HFF-Myc (cell line): Measurements from ENCODE around the gene GRK4.

Source experiments
- DNase-seq: peaks from one replicate; pipeline ENCODE4 v3.0.0-alpha.2; 2011; ENCODE audit warnings: low read depth; ENCODE audit errors: extremely low read depth
- H3K4me3 ChIP-seq: replicated peaks from 2 replicates; pipeline ENCODE4 v1.5.1; 2011; ENCODE audit warnings: low read depth, mild to moderate bottlenecking, control low read depth, low read length
- CTCF ChIP-seq: IDR thresholded peaks from 2 replicates; pipeline ENCODE4 v1.5.1; 2012; ENCODE audit warnings: mild to moderate bottlenecking, low read depth, low read length, control low read depth; ENCODE audit errors: missing control alignments

The GRK4 gene

GRCh38 chr4:3019145-3019846 lies 55.9 kb downstream of the GRK4 start:
- no peak for TF ChIP-seq CTCF
- H3K4me3 ChIP-seq = no peak overlapping the region
- no peak for DNase-seq

DNA sequence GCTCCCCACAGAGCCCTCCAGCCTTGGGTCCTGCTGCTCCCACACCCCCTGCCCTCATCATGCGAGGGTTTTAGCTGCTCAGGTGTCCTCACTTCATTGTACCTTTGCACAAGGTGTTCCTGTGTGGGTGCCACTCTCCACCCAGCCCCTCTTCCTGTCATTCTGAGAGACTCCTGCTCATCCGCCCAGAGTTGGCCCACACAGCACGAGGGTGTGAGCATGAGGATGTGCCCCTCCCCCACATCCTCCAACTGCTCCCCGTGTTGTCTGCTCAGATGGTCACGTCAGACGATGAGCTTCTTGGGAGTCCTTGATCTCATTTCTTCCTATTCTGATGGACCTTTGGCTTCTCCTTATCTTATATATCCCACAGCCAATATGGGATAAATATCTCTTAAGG lies 57.8 kb downstream of the GRK4 start:
- no peak for TF ChIP-seq CTCF
- DNase-seq = no peak
- H3K4me3 ChIP-seq = no peak overlapping the region

DNA sequence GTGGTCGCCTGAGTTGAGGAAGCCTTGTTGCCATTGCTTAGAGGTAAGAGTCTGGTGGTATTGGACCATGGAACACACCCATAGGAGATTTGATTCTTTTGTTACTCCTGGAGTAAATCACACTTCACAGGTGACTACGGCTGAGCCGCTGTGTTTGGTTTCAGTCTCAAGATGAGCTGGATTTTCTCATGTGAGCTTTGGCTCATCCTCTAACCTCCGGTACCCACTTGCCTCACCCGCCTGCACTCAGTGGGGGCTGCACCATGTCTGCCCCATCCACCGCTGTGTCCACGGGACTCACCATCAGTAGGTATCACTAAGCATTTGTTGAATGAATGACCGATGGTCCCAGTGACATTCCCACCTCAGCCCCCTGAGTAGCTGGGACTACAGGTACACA lies 58.3 kb downstream of the GRK4 start:
- no peak for TF ChIP-seq CTCF
- no peak overlapping the region for H3K4me3 ChIP-seq
- no peak for DNase-seq

DNA sequence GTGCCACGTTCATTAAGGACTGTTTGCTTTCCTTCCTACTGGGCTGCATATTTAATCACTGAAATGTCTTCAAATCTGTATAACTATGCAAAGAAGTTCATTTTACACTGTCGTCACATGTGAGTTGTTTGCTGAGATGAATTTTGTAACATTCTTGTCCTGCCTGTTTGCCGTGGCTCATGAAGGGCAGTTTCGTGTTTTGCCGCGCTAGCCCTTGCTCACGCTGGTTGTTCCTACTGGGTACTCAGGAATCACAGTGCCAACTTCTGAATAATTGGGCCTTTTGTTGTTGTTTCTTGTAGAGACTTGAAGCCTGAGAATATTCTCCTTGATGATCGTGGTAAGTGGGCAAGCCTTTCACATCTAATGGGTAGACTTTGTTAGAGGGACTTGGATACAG lies 58.7 kb downstream of the GRK4 start:
- TF ChIP-seq CTCF = no peak
- H3K4me3 ChIP-seq = no peak overlapping the region
- DNase-seq = no peak

GRCh38 chr4:3022651-3023050 lies 59.3 kb downstream of the GRK4 start:
- no peak for TF ChIP-seq CTCF
- H3K4me3 ChIP-seq = no peak overlapping the region
- no peak for DNase-seq

DNA sequence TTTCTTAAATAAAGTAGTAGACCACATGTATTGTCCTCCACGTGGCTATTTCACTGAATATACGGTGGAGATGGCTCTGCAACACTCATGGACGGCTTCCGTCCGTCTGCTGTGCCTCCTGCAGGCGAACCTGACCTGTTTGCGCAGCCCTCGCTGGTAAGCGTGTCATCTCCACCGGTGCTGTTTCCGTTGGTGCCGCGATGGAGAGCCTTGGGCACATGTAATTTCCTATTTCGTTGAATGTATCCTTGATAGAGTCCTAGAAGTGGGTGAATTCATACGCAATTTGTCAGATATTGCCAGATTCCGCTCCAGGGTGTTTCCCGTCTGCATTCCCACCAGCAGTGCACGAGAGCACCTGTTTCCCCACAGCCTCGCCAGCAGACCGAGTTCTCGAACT lies 62.5 kb downstream of the GRK4 start:
- no peak for TF ChIP-seq CTCF
- DNase-seq = no peak
- no peak overlapping the region for H3K4me3 ChIP-seq

GRCh38 chr4:3026540-3026939 lies 63.2 kb downstream of the GRK4 start:
- no peak for DNase-seq
- no peak overlapping the region for H3K4me3 ChIP-seq
- TF ChIP-seq CTCF = no peak
